Activated CD8-positive, alpha-beta memory T cell treated with anti-CD3 and anti-CD28 coated beads, Interleukin-2, amount 50 U/mL, for 1 hour (primary cell): ENCODE results near the gene ITPRID1.
"Not testable (repeated sequence)": the region's sequence is repeated elsewhere in the genome, so short reads cannot be mapped to it uniquely, and the experiment has no call there.

Experiments used
- DNase-seq: peaks from one replicate; pipeline ENCODE4 v3.0.0-alpha.2; 2020; ENCODE audit errors: extremely low read depth

The ITPRID1 gene

DNA sequence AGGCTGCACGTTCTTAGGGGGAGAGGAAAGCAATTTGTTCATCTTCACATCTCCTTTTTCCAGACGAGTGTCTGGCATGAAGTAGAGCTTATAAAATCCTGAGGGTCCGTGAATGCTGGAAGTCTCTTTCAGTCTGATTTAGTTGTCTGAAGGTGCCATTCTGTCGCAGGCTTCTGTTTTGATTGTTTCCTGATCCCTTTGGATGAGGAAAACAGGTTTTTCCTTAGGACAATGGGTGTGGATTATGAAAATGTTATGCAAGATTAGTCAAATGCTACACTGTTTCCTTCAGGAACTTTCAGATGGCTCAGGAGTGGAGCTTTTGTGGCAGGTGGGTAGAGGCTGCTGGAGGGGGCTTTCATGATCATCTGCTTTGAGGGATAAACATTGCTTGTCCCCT lies at the start of gene ITPRID1:
Gene ITPRID1, plus strand, starts transcription at position 301 of the 400 bp plus-strand sequence. CDS start 38,935 bp downstream, outside the sequence.
- no peak for DNase-seq

DNA sequence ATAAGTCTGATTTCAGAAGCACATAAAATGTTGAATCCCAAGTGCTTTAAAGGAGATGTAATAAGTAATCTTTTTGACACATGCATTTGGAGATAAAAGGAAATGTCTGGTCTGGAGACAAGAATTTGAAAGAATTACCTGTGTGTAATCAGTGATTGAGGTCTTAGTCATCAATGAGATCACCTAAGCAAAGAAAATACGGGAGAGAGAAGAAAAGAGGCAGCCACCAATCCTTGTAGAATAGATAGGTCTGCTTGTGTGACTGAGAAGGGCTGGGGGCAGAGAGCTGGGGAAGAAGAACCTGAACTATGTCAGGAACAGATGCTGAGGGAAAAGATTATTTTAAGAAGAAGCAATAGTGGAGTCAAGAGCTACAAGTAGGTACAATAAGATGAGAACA lies 49.3 kb upstream of the ITPRID1 start:
- DNase-seq = no peak

DNA sequence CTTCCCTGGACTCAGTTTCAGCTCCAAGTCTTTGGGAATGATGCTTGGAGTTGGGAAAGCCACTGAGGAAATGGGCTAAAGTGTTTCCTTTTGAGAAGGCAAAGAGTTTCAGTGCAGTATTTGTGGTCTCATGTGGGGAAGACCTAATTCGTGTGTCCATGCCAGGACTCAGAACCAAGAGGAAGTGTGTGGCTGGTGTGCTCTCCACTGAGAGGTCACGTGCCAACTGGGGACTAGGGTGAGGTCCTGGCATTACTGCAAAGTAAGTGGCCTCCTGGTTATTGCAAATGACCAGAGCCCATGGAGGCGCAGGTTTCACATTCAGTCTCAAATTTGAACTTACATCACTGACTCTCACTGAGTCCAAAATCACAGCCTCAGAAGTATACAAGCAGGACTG lies 48.6 kb upstream of the ITPRID1 start:
- no peak for DNase-seq

- no peak for DNase-seq
These were observed 47.9 kb upstream of the ITPRID1 start for GRCh38 chr7:31466036-31466435.

DNA sequence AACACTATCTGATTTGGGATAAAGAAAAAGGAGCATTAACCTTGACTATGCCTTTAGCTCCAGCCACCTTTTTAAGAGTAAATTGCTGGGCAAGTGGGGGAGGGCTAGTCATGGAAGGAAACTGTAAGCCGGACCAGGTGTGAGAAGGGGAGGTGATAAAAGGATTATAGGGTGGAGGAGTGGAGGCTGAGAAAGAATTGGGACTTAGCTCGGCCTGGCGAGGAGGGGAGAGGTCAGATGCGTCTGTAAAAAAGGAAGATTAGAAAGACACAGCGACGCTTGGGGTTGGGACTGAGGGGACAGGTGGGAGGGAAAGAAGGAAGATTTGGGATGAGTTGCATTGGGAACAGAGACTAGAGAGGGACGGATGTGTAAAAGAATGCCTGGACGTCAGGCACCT lies 43.0 kb upstream of the ITPRID1 start:
- not testable (repeated sequence) for DNase-seq

DNA sequence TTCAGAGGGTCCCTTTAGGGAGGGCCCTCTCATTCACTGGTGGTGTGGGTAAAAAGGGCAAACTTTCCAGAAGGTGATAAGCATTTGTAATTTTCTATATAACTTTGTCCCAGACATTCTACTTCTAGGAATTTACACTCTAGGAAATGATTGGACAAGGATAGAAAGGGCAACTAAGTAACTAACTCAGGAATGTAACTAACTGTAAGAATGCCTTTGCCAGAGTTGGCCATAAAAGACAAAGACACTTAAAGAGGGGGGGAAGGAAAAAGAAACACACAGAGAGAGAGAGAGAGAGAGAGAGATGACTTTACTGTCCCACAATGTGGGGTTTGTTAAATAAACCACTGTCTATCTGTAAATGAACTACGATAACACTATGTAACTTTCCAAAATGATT lies 38.5 kb upstream of the ITPRID1 start:
- no peak for DNase-seq

- no peak for DNase-seq
These were observed 37.7 kb upstream of the ITPRID1 start for GRCh38 chr7:31476073-31476745.

- DNase-seq = no peak
These were observed 36.8 kb upstream of the ITPRID1 start for GRCh38 chr7:31476941-31477677.

- DNase-seq = no peak
These were observed 35.9 kb upstream of the ITPRID1 start for GRCh38 chr7:31478018-31478417.

DNA sequence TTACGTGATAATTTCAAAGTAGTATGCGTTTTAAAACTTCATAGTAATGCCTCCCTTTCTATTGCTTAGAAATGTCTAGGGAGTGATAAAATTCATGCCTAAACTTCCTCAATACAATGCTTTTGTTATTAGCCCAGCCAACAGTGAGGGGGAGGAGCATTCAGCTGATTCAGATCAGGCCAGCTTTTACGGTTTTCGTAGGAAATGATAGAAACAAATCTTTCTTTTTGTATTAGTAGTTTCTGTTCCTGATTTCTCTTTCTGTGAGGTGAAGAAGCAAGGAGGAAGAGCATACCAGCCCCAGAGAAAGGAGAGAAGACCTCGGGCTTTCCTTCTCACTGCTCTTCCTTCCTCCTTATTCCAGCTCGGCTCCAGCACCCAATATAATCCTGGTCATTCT lies 35.2 kb upstream of the ITPRID1 start:
- DNase-seq = no peak

GRCh38 chr7:31487071-31487470 lies 26.8 kb upstream of the ITPRID1 start:
- no peak for DNase-seq

- DNase-seq = no peak
These were observed 26.4 kb upstream of the ITPRID1 start for GRCh38 chr7:31487476-31487875.

GRCh38 chr7:31488562-31489203 lies 25.2 kb upstream of the ITPRID1 start:
- no peak for DNase-seq

DNA sequence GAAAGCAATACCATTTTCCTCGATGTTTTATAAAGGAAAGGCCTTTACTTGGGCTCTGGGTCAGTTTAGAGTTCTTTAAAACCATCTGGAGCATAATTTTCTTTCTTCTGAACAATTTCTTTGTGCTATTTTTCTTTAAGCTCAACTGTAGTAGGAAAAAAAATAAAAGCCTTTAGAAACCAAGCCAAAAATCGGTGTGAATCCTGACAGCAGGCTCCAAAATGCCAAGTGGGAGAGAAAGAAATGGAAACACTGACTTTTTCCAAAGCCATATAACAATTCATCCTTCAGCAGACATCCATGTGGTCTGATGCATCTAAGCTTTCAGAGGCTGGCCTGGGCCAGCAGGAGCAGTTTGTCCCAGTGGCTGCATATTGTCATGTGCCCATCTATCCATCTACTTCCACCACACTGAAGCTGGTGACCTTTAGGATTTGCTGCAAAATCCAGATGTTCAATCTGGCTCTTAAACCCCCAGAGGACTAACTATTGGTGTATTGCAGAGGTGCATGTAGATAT lies 23.0 kb upstream of the ITPRID1 start:
- no peak for DNase-seq

DNA sequence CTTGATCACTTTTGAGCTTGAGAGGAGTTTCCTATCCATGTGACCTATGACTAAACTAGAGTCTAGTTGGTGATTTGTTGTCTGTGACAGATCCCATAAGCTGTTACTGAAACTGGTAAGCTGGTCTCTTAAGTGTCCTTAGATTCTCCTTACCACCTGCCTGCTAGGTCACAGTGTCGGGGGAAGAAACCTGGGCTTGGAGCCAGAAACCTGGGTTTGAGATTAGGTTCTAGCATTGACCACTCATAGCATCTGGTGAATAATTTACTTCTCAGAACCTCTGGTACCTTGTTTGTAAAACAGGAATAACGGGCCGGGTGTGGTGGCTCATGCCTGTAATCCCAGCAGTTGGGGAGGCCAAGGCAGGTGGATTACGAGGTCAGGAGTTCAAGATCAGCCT lies 21.8 kb upstream of the ITPRID1 start:
- DNase-seq = no peak

GRCh38 chr7:31493714-31494181 lies 20.1 kb upstream of the ITPRID1 start:
- DNase-seq = no peak

DNA sequence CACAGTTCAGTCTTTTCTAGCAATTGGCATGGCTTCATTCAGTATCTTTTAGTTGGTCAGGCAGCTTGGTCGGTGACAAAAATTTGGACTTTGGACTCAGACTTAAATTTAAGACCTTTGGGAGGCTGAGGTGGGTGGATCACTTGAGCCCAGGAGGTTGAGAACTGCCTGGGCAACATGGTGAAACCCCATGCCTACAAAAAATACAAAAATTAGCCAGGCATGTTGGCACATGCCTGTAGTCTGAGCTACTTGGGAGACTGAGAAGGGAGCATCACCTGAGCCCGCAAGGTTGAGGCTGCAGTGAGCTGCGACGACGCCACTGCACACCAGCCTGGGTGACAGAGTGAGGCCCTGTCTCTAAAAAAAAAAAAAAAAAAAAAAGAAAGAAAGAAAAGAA lies 19.5 kb upstream of the ITPRID1 start:
- no peak for DNase-seq

- DNase-seq = no peak
These were observed 18.2 kb upstream of the ITPRID1 start for GRCh38 chr7:31495653-31496052.

DNA sequence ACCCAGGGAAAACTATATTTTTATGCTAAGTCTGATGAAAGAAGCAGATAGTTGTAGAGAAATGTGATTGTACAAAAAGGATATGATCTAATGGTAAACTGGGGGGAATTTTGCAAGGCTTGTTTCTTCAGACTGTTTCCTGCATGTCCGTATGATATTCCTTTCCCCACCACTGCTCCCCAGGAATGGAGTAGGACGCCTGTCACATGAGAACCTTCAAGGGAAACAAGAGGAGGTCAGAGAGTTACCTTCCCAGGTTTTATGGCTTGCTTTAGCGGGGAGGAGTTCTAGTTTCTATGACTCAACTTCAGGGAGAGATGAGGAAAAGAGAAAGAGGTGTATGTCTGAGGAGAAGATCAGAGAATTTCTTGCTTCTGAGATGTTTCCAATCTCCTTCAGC lies 16.4 kb upstream of the ITPRID1 start:
- no peak for DNase-seq

- DNase-seq = no peak
These were observed 13.2 kb upstream of the ITPRID1 start for GRCh38 chr7:31500656-31501055.

GRCh38 chr7:31508823-31509222 lies 5.1 kb upstream of the ITPRID1 start:
- no peak for DNase-seq

GRCh38 chr7:31512166-31512565 lies 1.7 kb upstream of the ITPRID1 start:
- DNase-seq = no peak
